ENCODE results near the gene AUNIP. TPM values are rescaled to one million over a fixed set of nuclear protein-coding genes. Genes with fewer than 3 reads are reported as not detected.
A peak's percentile ranks its signal among the peaks of the same experiment; 100 is the strongest.

AUNIP gene
- total RNA-seq, 1 donor, result 3.5 TPM

GRCh38 chr1:25820247-25821111 lies 38.8 kb downstream of the AUNIP start:
- H3K4me3 ChIP-seq (ENCODE audit: low read depth, low read length), result peak overlapping the region; percentile 74
- no peak for TF ChIP-seq CTCF (IDR thresholded peaks at IDR 0.05; ENCODE audit: insufficient read depth, low read depth, low read length)
- peak; percentile 74 for DNase-seq (ENCODE audit: low read depth)

- peak; percentile 72 for DNase-seq (ENCODE audit: low read depth)
- peak within 1 kb of the TSS; percentile 74 for H3K4me3 ChIP-seq (ENCODE audit: low read depth, low read length)
- TF ChIP-seq CTCF (IDR thresholded peaks at IDR 0.05; ENCODE audit: insufficient read depth, low read depth, low read length), result no peak
Measured at GRCh38 chr1:25819491-25820246, 39.6 kb downstream of the AUNIP start, which contains the start of gene MTFR1L. MTFR1L (plus strand) TSS chr1:25819954; CDS start chr1:25823105, 3,151 bp downstream.

GRCh38 chr1:25818569-25818968 lies 40.7 kb downstream of the AUNIP start:
- DNase-seq (ENCODE audit: low read depth), result no peak
- peak overlapping the region; percentile 74 for H3K4me3 ChIP-seq (ENCODE audit: low read depth, low read length)
- TF ChIP-seq CTCF (IDR thresholded peaks at IDR 0.05; ENCODE audit: insufficient read depth, low read depth, low read length), result no peak

GRCh38 chr1:25817840-25818501 lies 41.3 kb downstream of the AUNIP start:
- no peak overlapping the region for H3K4me3 ChIP-seq (ENCODE audit: low read depth, low read length)
- peak; percentile 2 for TF ChIP-seq CTCF (IDR thresholded peaks at IDR 0.05; ENCODE audit: insufficient read depth, low read depth, low read length)

DNA sequence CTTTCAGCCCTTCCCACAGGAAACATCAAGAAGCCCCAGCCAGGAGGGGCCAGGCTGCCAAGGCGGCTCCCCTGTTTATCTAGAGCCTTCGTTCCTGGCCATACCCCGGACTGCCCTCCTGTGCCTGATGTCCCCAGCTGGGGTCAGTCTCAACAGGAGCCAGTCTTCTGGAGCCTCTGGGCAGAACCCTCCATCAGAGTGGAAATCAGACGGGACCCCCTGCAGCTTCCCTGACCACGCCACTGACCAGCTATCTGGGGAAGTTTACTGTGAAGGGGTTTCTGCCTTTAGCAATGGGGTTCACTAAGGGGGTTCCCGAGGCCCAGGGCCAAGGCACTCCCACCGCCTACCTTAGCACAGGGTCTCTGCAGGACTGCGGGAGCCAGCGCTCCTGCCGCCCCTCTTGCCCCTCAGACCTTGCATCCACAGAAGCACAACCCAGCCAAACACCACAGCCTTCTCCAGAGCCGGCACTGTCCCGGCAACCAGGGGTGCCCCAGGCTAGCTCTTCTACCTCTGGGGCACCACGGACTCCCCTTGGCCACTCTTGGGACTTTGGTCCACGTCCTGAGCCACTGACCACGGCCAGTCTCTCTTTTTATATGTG lies 43.0 kb downstream of the AUNIP start:
- H3K4me3 ChIP-seq (ENCODE audit: low read depth, low read length), result no peak overlapping the region
- DNase-seq (ENCODE audit: low read depth), result no peak
- TF ChIP-seq CTCF (IDR thresholded peaks at IDR 0.05; ENCODE audit: insufficient read depth, low read depth, low read length), result no peak

More at GRCh38 chr1:25817840-25818501, 41.3 kb downstream of the AUNIP start:
- no peak for DNase-seq (ENCODE audit: low read depth)
